Loucy (cell line): ENCODE results near the gene GNLY.

ENCODE experiments used
- CTCF ChIP-seq: fragments of 200-600 bp; sonication (generic); conservative IDR thresholded peaks from 2 replicates; pipeline ENCODE4 v1.5.1; 2014; ENCODE audit warnings: mild to moderate bottlenecking, antibody characterized with exemption, low read length
- EZH2phosphoT487 ChIP-seq: fragments of 200-600 bp; IDR thresholded peaks from 2 replicates; pipeline ENCODE4 v1.6.1; 2018; ENCODE audit warnings: antibody characterized with exemption, mild to moderate bottlenecking, moderate library complexity, borderline replicate concordance

DNA sequence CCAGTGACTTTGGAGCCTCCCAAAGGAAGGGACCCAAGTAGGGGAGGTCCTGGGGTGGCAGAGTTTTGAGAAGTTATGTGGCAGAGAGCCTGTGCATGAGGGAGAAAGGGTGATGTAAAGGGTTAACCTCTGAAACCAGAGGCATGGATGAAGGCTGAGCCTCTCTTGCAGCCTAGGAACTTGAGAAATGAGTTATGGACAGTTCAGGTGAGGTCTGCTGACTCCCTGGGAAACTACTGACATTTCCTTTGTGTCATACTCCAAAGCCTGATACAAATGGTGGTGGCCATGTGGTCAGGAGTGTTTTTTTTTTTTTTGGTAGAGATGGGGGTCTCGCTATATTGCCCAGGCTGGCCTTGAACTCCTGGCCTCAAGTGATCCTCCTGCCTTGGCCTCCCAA, 12.4 kb upstream of the GNLY start:
- TF ChIP-seq CTCF (no peak), EZH2phosphoT487 (no peak)
